Activated CD8-positive, alpha-beta memory T cell treated with anti-CD3 and anti-CD28 coated beads, Interleukin-2, amount 10 ng/mL, durations not matched to agents 7 days and 5 days (primary cell): ENCODE data around the gene CELA3A. TPM values are rescaled to one million over a fixed set of nuclear protein-coding genes. Genes with fewer than 3 reads are reported as not detected.
"Not testable (repeated sequence)": the region's sequence is repeated elsewhere in the genome, so short reads cannot be mapped to it uniquely, and the experiment has no call there.

Source experiments
- ATAC-seq: fragments of 150-1000 bp; cut with Tn5 transposase; one replicate; pipeline ENCODE4 v1.10.0; 2021; ENCODE audit warnings: moderate library complexity
- CTCF ChIA-PET: fragments of 350-600 bp; sonication (Branson Sonifier 250); formaldehyde crosslinking; loops from one replicate; lab custom pipeline; 2021; ENCODE audit warnings: antibody characterized with exemption; lab: Charles Lee
- DNase-seq: peaks from one replicate; pipeline ENCODE4 v3.0.0-alpha.2; 2020
- H3K27ac Mint-ChIP-seq: one replicate; pipeline ENCODE4 v1.8.0; 2021; ENCODE audit warnings: mild to moderate bottlenecking, mixed read lengths
- H3K27me3 Mint-ChIP-seq: one replicate; pipeline ENCODE4 v1.8.0; 2021; ENCODE audit warnings: mixed read lengths
- H3K36me3 Mint-ChIP-seq: one replicate; pipeline ENCODE4 v1.8.0; 2021; ENCODE audit warnings: mild to moderate bottlenecking, mixed read lengths
- H3K4me1 Mint-ChIP-seq: one replicate; pipeline ENCODE4 v1.8.0; 2021; ENCODE audit warnings: mixed read lengths
- H3K4me3 Mint-ChIP-seq: one replicate; pipeline ENCODE4 v1.8.0; 2021; ENCODE audit warnings: mild to moderate bottlenecking, moderate library complexity, mixed read lengths
- H3K9me3 Mint-ChIP-seq: one replicate; pipeline ENCODE4 v1.8.0; 2022; ENCODE audit warnings: low read depth, mixed read lengths
- total RNA-seq, 2 experiments: library from RNA; stranded (reverse); gene quantifications; one replicate each; pipeline ENCODE4 v1.2.3, GENCODE V29; 2021

The CELA3A gene
- not detected for total RNA-seq

GRCh38 chr1:22001409-22001808 lies at the start of gene CELA3A:
CELA3A (plus strand) TSS chr1:22001657; CDS start chr1:22001675, 18 bp downstream.
- no peaks in the 10 kb centered on the region for H3K36me3 Mint-ChIP-seq
- CTCF ChIA-PET, result no interaction called here
- no peak within 1 kb of the TSS for H3K4me3 Mint-ChIP-seq
- H3K4me1 Mint-ChIP-seq, result no peaks in the 10 kb centered on the region
- H3K27ac Mint-ChIP-seq, result no peak within 1 kb of the TSS
- DNase-seq (no peak), ATAC-seq (no peak)
- H3K27me3 Mint-ChIP-seq, result no peaks in the 10 kb centered on the region
- no peaks in the 10 kb centered on the region for H3K9me3 Mint-ChIP-seq

- no peaks in the 10 kb centered on the region for H3K9me3 Mint-ChIP-seq
- no peak for DNase-seq
- H3K27ac Mint-ChIP-seq, result no peak overlapping the region
- ATAC-seq, result no peak
- H3K27me3 Mint-ChIP-seq, result no peaks in the 10 kb centered on the region
- CTCF ChIA-PET, result interaction anchor here (1.2 kb wide), 1 partner anchor 10 kb away, joined by 3 read pairs; no protein-coding TSS in a partner anchor
- H3K36me3 Mint-ChIP-seq, result no peaks in the 10 kb centered on the region
- no peak overlapping the region for H3K4me3 Mint-ChIP-seq
- H3K4me1 Mint-ChIP-seq, result peaks cover 21% of the 10 kb centered on the region
These were observed 48.5 kb upstream of the CELA3A start for GRCh38 chr1:21952786-21953520.

GRCh38 chr1:21955058-21955457 lies 46.4 kb upstream of the CELA3A start:
- no peak for DNase-seq
- no peak for ATAC-seq
- Mint-ChIP-seq H3K36me3 (no peaks in the 10 kb centered on the region), H3K4me1 (peaks cover 27% of the 10 kb centered on the region), H3K4me3 (no peak overlapping the region), H3K9me3 (no peaks in the 10 kb centered on the region), H3K27ac (no peak overlapping the region), H3K27me3 (no peaks in the 10 kb centered on the region)
- CTCF ChIA-PET, result no interaction called here

- H3K4me1 Mint-ChIP-seq, result peaks cover 27% of the 10 kb centered on the region
- DNase-seq (no peak), ATAC-seq (no peak)
- CTCF ChIA-PET, result interaction anchor here (0.7 kb wide), 1 partner anchor 9 kb away, joined by 3 read pairs; no protein-coding TSS in a partner anchor
- H3K36me3 Mint-ChIP-seq, result no peaks in the 10 kb centered on the region
- no peaks in the 10 kb centered on the region for H3K27me3 Mint-ChIP-seq
- H3K4me3 Mint-ChIP-seq, result no peak overlapping the region
- peak overlapping the region; percentile 6 for H3K27ac Mint-ChIP-seq
- H3K9me3 Mint-ChIP-seq, result no peaks in the 10 kb centered on the region
These were observed 45.8 kb upstream of the CELA3A start for GRCh38 chr1:21955501-21956281.

GRCh38 chr1:21956720-21957552 lies 44.5 kb upstream of the CELA3A start:
- Mint-ChIP-seq H3K27ac (peak overlapping the region; percentile 14), H3K4me1 (peaks cover 27% of the 10 kb centered on the region), H3K4me3 (no peak overlapping the region), H3K27me3 (no peaks in the 10 kb centered on the region), H3K36me3 (no peaks in the 10 kb centered on the region), H3K9me3 (no peaks in the 10 kb centered on the region)
- CTCF ChIA-PET, result interaction anchor here (0.7 kb wide), 1 partner anchor 10 kb away, joined by 3 read pairs; no protein-coding TSS in a partner anchor
- ATAC-seq (peak; percentile 64), DNase-seq (peak; percentile 50)

GRCh38 chr1:21961337-21961736 lies 40.1 kb upstream of the CELA3A start:
- Mint-ChIP-seq H3K9me3 (no peaks in the 10 kb centered on the region), H3K27ac (no peak overlapping the region), H3K4me3 (no peak overlapping the region), H3K4me1 (peaks cover 23% of the 10 kb centered on the region), H3K36me3 (no peaks in the 10 kb centered on the region), H3K27me3 (peaks cover 3% of the 10 kb centered on the region)
- ATAC-seq, result no peak
- DNase-seq, result no peak
- CTCF ChIA-PET, result interaction anchor here (1.2 kb wide), 1 partner anchor 61 kb away, joined by 3 read pairs; no protein-coding TSS in a partner anchor

- no peak for DNase-seq
- CTCF ChIA-PET, result interaction anchor here (1.2 kb wide), 1 partner anchor 61 kb away, joined by 3 read pairs; no protein-coding TSS in a partner anchor
- Mint-ChIP-seq H3K27me3 (peaks cover 3% of the 10 kb centered on the region), H3K36me3 (no peaks in the 10 kb centered on the region), H3K4me1 (peaks cover 19% of the 10 kb centered on the region), H3K9me3 (no peaks in the 10 kb centered on the region), H3K27ac (no peak overlapping the region), H3K4me3 (no peak overlapping the region)
- ATAC-seq, result no peak
These were observed 39.7 kb upstream of the CELA3A start for GRCh38 chr1:21961799-21962198.

- H3K27me3 Mint-ChIP-seq, result peaks cover 3% of the 10 kb centered on the region
- CTCF ChIA-PET, result interaction anchor here (0.6 to 2.1 kb wide), 10 partner anchors 30 to 454 kb away, joined by 3 to 6 read pairs (median 4); partner anchors contain the start of gene ALPL
- peaks cover 3% of the 10 kb centered on the region for H3K4me1 Mint-ChIP-seq
- no peak overlapping the region for H3K4me3 Mint-ChIP-seq
- no peak overlapping the region for H3K27ac Mint-ChIP-seq
- DNase-seq, result peak; percentile 87
- H3K36me3 Mint-ChIP-seq, result no peaks in the 10 kb centered on the region
- ATAC-seq, result peak; percentile 91
- no peaks in the 10 kb centered on the region for H3K9me3 Mint-ChIP-seq
These were observed 37.8 kb upstream of the CELA3A start for GRCh38 chr1:21963477-21964217.

GRCh38 chr1:21966247-21967000 lies 35.0 kb upstream of the CELA3A start:
- H3K4me3 Mint-ChIP-seq, result no peak overlapping the region
- H3K36me3 Mint-ChIP-seq, result no peaks in the 10 kb centered on the region
- H3K9me3 Mint-ChIP-seq, result no peaks in the 10 kb centered on the region
- H3K4me1 Mint-ChIP-seq, result peaks cover 3% of the 10 kb centered on the region
- CTCF ChIA-PET, result no interaction called here
- no peak overlapping the region for H3K27ac Mint-ChIP-seq
- no peak for DNase-seq
- peaks cover 3% of the 10 kb centered on the region for H3K27me3 Mint-ChIP-seq
- no peak for ATAC-seq

- H3K27ac Mint-ChIP-seq, H3K4me3 Mint-ChIP-seq, DNase-seq, CTCF ChIA-PET, H3K4me1 Mint-ChIP-seq, H3K27me3 Mint-ChIP-seq, H3K9me3 Mint-ChIP-seq, H3K36me3 Mint-ChIP-seq, ATAC-seq: not testable (repeated sequence)
These were observed 34.2 kb upstream of the CELA3A start for GRCh38 chr1:21967216-21967615.

GRCh38 chr1:21969066-21969465 lies 32.4 kb upstream of the CELA3A start:
- H3K4me3 Mint-ChIP-seq, H3K27me3 Mint-ChIP-seq, CTCF ChIA-PET, DNase-seq, H3K4me1 Mint-ChIP-seq, H3K27ac Mint-ChIP-seq, ATAC-seq, H3K36me3 Mint-ChIP-seq, H3K9me3 Mint-ChIP-seq: not testable (repeated sequence)

- H3K27me3 Mint-ChIP-seq, H3K4me3 Mint-ChIP-seq, H3K4me1 Mint-ChIP-seq, H3K9me3 Mint-ChIP-seq, DNase-seq, CTCF ChIA-PET, ATAC-seq, H3K27ac Mint-ChIP-seq, H3K36me3 Mint-ChIP-seq: not testable (repeated sequence)
These were observed 30.9 kb upstream of the CELA3A start for GRCh38 chr1:21970523-21970922.
